MV-4-11 (cell line): Measurements from ENCODE around the gene GRIK1.
A peak's percentile ranks its signal among the peaks of the same experiment; 100 is the strongest.

Experiments
- DNase-seq: peaks from one replicate; lab custom pipeline; 2025; lab: John Stamatoyannopoulos, UW

GRIK1 gene

GRCh38 chr21:29534448-29534847, 405.3 kb downstream of the GRIK1 start:
- no peak for DNase-seq

- DNase-seq: no peak
Observed at GRCh38 chr21:29529139-29529538, 410.7 kb downstream of the GRIK1 start.

- DNase-seq: no peak
Observed at GRCh38 chr21:29526545-29526944, 413.3 kb downstream of the GRIK1 start.

GRCh38 chr21:29524055-29524454, 415.7 kb downstream of the GRIK1 start:
- no peak for DNase-seq

- no peak for DNase-seq
Observed at GRCh38 chr21:29523646-29524045, 416.1 kb downstream of the GRIK1 start.

- DNase-seq: no peak
Observed at GRCh38 chr21:29521872-29522271, 417.9 kb downstream of the GRIK1 start.

GRCh38 chr21:29520171-29520570, 419.6 kb downstream of the GRIK1 start:
- DNase-seq: no peak

GRCh38 chr21:29514652-29515247, 425.0 kb downstream of the GRIK1 start:
- DNase-seq: no peak

GRCh38 chr21:29513535-29513934, 426.3 kb downstream of the GRIK1 start:
- DNase-seq: no peak

GRCh38 chr21:29511096-29511495, 428.7 kb downstream of the GRIK1 start:
- no peak for DNase-seq

- no peak for DNase-seq
Observed at GRCh38 chr21:29509121-29509520, 430.7 kb downstream of the GRIK1 start.

GRCh38 chr21:29508301-29508700, 431.5 kb downstream of the GRIK1 start:
- DNase-seq: no peak

GRCh38 chr21:29506947-29507346, 432.8 kb downstream of the GRIK1 start:
- DNase-seq: no peak

GRCh38 chr21:29506214-29506613, 433.6 kb downstream of the GRIK1 start:
- DNase-seq: no peak

- no peak for DNase-seq
Observed at GRCh38 chr21:29504751-29505321, 435.0 kb downstream of the GRIK1 start.

GRCh38 chr21:29501451-29501850, 438.3 kb downstream of the GRIK1 start:
- DNase-seq: no peak

- DNase-seq: peak; percentile 39
Observed at GRCh38 chr21:29499734-29500343, 440.0 kb downstream of the GRIK1 start.

- DNase-seq: no peak
Observed at GRCh38 chr21:29499229-29499628, 440.6 kb downstream of the GRIK1 start.

- DNase-seq: peak; percentile 42
Observed at GRCh38 chr21:29496337-29496736, 443.5 kb downstream of the GRIK1 start.

GRCh38 chr21:29490016-29490415, 449.8 kb downstream of the GRIK1 start:
- DNase-seq: no peak

- no peak for DNase-seq
Observed at GRCh38 chr21:29487154-29487553, 452.6 kb downstream of the GRIK1 start.
